Measurements from ENCODE around the gene ZKSCAN8. TPM values are rescaled to one million over a fixed set of nuclear protein-coding genes. Genes with fewer than 3 reads are reported as not detected.

ZKSCAN8 gene
- polyA plus RNA-seq, 3 donors = 0.49 to 7.9 (median 0.71) TPM

DNA sequence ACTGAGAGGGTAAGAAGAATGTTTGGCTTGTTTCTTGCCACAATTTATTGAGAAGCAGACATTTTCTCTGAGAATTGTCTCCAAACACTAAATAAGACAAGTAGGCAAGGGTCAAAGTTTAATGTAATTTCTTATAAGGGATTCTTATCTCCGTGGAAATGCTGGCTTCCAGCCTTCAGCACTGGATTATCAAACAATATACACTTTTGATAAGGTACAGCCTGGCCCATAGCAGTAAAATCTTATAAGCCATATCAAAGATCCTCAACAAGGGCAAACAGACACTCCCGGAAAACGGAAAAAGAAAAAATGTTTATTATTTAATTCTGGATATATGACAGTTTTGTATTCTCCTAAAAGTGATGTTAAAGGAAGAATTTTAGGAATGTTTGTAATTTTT is 64.8 kb downstream of the ZKSCAN8 start:
- Histone ChIP-seq H3K79me2 (ENCODE audit: insufficient read depth, low read length) (no peaks in the 10 kb centered on the region), H3K4me3 (replicated peaks in 1 of 3; ENCODE audit: low read depth in 2 of 3, low read length in 3 of 3) (no peak overlapping the region), H3K27ac (ENCODE audit: low read depth in 1 of 2, low read length in 2 of 2) (no peak overlapping the region), H3K27me3 (ENCODE audit: control insufficient read depth in 2 of 2, insufficient read depth in 2 of 2, low read length in 2 of 2) (peaks cover 74% of the 10 kb centered on the region in 2 donors), H3K36me3 (replicated peaks in 1 of 2; ENCODE audit: control insufficient read depth in 1 of 2, insufficient read depth in 2 of 2, low read length in 2 of 2) (no peaks in the 10 kb centered on the region), H3K9ac (ENCODE audit: insufficient read depth, low read length, poor library complexity, severe bottlenecking) (no peak overlapping the region), H4K20me1 (ENCODE audit: insufficient read depth, low read length) (no peaks in the 10 kb centered on the region), H2AFZ (ENCODE audit: insufficient read depth, low read depth, low read length, poor library complexity, severe bottlenecking) (no peak overlapping the region), H3K4me2 (replicated peaks; ENCODE audit: extremely low read depth, low read length, poor library complexity, severe bottlenecking) (no peak overlapping the region), H3K4me1 (ENCODE audit: control insufficient read depth in 1 of 2, insufficient read depth in 2 of 2, low read length in 2 of 2) (peaks cover 12 to 15% of the 10 kb centered on the region in 2 donors), H3K9me3 (replicated peaks in 1 of 2; ENCODE audit: control insufficient read depth in 1 of 2, insufficient read depth in 1 of 2, low read length in 2 of 2) (peaks cover 3 to 37% of the 10 kb centered on the region in 2 donors)
- Mint-ChIP-seq H3K4me3 (peak overlapping the region in 1 of 2 donors; percentile 94), H3K27me3 (ENCODE audit: low read depth in 3 of 3) (peaks cover 61 to 68% (median 64%) of the 10 kb centered on the region in 3 donors), H3K36me3 (peaks cover 0 to 11% of the 10 kb centered on the region in 2 donors), H3K4me1 (peaks cover 20% of the 10 kb centered on the region), H3K9me3 (peaks cover 2 to 36% (median 30%) of the 10 kb centered on the region in 7 donors), H3K27ac (no peak overlapping the region)
- TF ChIP-seq, protein P1, sequence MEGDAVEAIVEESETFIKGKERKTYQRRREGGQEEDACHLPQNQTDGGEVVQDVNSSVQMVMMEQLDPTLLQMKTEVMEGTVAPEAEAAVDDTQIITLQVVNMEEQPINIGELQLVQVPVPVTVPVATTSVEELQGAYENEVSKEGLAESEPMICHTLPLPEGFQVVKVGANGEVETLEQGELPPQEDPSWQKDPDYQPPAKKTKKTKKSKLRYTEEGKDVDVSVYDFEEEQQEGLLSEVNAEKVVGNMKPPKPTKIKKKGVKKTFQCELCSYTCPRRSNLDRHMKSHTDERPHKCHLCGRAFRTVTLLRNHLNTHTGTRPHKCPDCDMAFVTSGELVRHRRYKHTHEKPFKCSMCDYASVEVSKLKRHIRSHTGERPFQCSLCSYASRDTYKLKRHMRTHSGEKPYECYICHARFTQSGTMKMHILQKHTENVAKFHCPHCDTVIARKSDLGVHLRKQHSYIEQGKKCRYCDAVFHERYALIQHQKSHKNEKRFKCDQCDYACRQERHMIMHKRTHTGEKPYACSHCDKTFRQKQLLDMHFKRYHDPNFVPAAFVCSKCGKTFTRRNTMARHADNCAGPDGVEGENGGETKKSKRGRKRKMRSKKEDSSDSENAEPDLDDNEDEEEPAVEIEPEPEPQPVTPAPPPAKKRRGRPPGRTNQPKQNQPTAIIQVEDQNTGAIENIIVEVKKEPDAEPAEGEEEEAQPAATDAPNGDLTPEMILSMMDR (IDR thresholded peaks at IDR 0.05) = no peak
- no CpG with 5 or more reads among the region's 3 CpGs for WGBS (ENCODE audit: insufficient coverage)
- DNase-seq = no peak
- intact Hi-C loops (cut with micrococcal nuclease) = no loop called here

DNA sequence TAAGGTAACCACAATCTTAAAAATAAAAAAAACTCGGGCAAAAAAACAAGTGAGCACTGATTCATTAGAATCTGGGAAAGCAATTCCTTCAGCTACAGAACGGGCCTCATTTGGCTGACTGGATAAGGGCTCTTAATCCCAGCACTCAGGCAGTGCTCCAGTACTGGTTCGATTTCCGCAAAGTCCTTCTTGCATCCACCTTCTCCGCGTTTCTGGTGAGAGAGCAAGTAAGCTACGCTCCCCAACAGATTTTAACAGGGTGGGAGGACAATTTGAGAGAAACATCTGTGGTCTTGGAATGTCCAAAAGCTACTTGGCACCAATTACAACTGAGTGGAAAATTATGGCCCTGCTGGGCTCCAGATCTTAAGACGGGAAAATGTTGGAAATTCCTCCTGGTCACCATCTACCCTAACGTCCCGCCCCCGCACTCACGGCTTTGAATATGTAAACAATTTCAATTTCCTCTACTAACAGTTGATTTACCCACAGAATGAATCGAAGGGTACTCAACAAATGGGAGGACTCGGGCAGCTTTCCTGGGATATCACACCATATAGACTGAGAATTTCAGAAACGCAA is 65.3 kb downstream of the ZKSCAN8 start:
- peaks cover 0 to 11% of the 10 kb centered on the region in 2 donors for H3K36me3 Mint-ChIP-seq
- no peak for DNase-seq
- Histone ChIP-seq H3K27me3 (ENCODE audit: control insufficient read depth in 2 of 2, insufficient read depth in 2 of 2, low read length in 2 of 2) (peaks cover 77 to 79% of the 10 kb centered on the region in 2 donors), H3K79me2 (ENCODE audit: insufficient read depth, low read length) (no peaks in the 10 kb centered on the region), H3K9ac (ENCODE audit: insufficient read depth, low read length, poor library complexity, severe bottlenecking) (no peak overlapping the region), H4K20me1 (ENCODE audit: insufficient read depth, low read length) (no peaks in the 10 kb centered on the region), H2AFZ (ENCODE audit: insufficient read depth, low read depth, low read length, poor library complexity, severe bottlenecking) (peak overlapping the region; percentile 52), H3K4me1 (ENCODE audit: control insufficient read depth in 1 of 2, insufficient read depth in 2 of 2, low read length in 2 of 2) (peaks cover 12 to 17% of the 10 kb centered on the region in 2 donors), H3K4me3 (replicated peaks in 1 of 3; ENCODE audit: low read depth in 2 of 3, low read length in 3 of 3) (peak overlapping the region in 1 of 3 experiments; percentile 65), H3K36me3 (replicated peaks in 1 of 2; ENCODE audit: control insufficient read depth in 1 of 2, insufficient read depth in 2 of 2, low read length in 2 of 2) (no peaks in the 10 kb centered on the region), H3K4me2 (replicated peaks; ENCODE audit: extremely low read depth, low read length, poor library complexity, severe bottlenecking) (peak overlapping the region; percentile 62), H3K27ac (ENCODE audit: low read depth in 1 of 2, low read length in 2 of 2) (no peak overlapping the region), H3K9me3 (replicated peaks in 1 of 2; ENCODE audit: control insufficient read depth in 1 of 2, insufficient read depth in 1 of 2, low read length in 2 of 2) (peaks cover 3 to 42% of the 10 kb centered on the region in 2 donors)
- WGBS (ENCODE audit: insufficient coverage) = 2% methylated on average over 9 of the region's 15 CpGs
- peaks cover 23% of the 10 kb centered on the region for H3K4me1 Mint-ChIP-seq
- peak overlapping the region in 1 of 2 donors; percentile 94 for H3K4me3 Mint-ChIP-seq
- TF ChIP-seq, protein P1 (IDR thresholded peaks at IDR 0.05) = no peak
- intact Hi-C loops (cut with micrococcal nuclease) = no loop called here
- peaks cover 66 to 73% (median 67%) of the 10 kb centered on the region in 3 donors for H3K27me3 Mint-ChIP-seq (ENCODE audit: low read depth in 3 of 3)
- H3K27ac Mint-ChIP-seq = no peak overlapping the region
- peaks cover 2 to 41% (median 30%) of the 10 kb centered on the region in 7 donors for H3K9me3 Mint-ChIP-seq

All from CD14-positive monocyte (primary cell).